ENCODE measurements around the gene ZBTB7C. TPM values are rescaled to one million over a fixed set of nuclear protein-coding genes. Genes with fewer than 3 reads are reported as not detected.
A peak's percentile ranks its signal among the peaks of the same experiment; 100 is the strongest.

Gene ZBTB7C
- total RNA-seq, 1 donor from 2014 or later = 1.1 TPM

GRCh38 chr18:48335829-48336228 lies 73.4 kb downstream of the ZBTB7C start:
- no peak for DNase-seq (ENCODE audit: low read depth)
- H3K36me3 ChIP-seq (ENCODE audit: control insufficient read depth, insufficient read depth, low read length) = no peaks in the 10 kb centered on the region
- no peak overlapping the region for H3K4me3 ChIP-seq (ENCODE audit: low read depth, low read length)
- no peaks in the 10 kb centered on the region for H3K27me3 ChIP-seq (ENCODE audit: control insufficient read depth, insufficient read depth, low read length)
- TF ChIP-seq, protein P1, sequence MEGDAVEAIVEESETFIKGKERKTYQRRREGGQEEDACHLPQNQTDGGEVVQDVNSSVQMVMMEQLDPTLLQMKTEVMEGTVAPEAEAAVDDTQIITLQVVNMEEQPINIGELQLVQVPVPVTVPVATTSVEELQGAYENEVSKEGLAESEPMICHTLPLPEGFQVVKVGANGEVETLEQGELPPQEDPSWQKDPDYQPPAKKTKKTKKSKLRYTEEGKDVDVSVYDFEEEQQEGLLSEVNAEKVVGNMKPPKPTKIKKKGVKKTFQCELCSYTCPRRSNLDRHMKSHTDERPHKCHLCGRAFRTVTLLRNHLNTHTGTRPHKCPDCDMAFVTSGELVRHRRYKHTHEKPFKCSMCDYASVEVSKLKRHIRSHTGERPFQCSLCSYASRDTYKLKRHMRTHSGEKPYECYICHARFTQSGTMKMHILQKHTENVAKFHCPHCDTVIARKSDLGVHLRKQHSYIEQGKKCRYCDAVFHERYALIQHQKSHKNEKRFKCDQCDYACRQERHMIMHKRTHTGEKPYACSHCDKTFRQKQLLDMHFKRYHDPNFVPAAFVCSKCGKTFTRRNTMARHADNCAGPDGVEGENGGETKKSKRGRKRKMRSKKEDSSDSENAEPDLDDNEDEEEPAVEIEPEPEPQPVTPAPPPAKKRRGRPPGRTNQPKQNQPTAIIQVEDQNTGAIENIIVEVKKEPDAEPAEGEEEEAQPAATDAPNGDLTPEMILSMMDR (IDR thresholded peaks at IDR 0.05; ENCODE audit: insufficient read depth, low read length, poor library complexity, severe bottlenecking) = no peak

DNA sequence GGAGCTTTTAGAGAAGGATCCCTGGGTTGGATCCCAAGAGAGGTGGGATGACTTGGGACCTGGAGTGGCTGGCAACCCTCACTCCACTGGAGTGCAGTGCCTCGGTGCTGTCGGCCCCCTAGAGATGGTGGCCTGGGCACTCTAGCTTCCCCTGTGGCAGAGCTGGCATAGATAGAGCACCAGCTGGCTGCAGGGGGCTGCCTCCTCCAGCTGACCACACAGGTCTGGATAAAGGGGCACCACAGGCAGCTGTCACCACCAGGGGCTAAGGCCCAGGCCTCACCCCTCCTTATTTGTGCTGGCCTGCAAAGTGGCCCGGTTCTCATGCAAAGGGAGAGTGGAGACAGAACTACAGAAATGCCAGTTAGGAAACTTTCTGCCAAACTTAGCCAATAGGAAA lies 74.3 kb downstream of the ZBTB7C start:
- no peaks in the 10 kb centered on the region for H3K36me3 ChIP-seq (ENCODE audit: control insufficient read depth, insufficient read depth, low read length)
- H3K4me3 ChIP-seq (ENCODE audit: low read depth, low read length) = no peak overlapping the region
- no peak for DNase-seq (ENCODE audit: low read depth)
- no peaks in the 10 kb centered on the region for H3K27me3 ChIP-seq (ENCODE audit: control insufficient read depth, insufficient read depth, low read length)
- TF ChIP-seq, protein P1 (IDR thresholded peaks at IDR 0.05; ENCODE audit: insufficient read depth, low read length, poor library complexity, severe bottlenecking) = no peak

DNA sequence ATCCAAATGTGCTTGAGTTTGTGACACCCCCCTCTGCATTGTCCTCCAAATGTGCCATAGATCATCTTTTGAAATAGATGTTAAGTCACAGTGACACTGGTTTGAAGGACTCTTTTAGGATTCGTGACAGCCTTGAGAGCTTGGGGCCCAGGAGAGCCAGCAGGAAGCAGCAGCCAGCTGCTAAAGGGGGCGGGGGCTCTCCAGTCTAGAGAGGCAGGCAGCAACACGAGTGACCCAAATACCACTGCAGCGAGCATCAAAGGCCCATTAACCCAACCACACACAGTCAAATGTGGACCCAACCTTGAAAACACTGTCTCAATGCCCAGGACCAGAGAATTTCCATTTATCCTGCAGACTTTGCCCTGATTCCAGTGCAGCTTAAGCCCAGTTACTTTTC lies 75.6 kb downstream of the ZBTB7C start:
- DNase-seq (ENCODE audit: low read depth) = no peak
- H3K36me3 ChIP-seq (ENCODE audit: control insufficient read depth, insufficient read depth, low read length) = no peaks in the 10 kb centered on the region
- H3K4me3 ChIP-seq (ENCODE audit: low read depth, low read length) = no peak overlapping the region
- no peaks in the 10 kb centered on the region for H3K27me3 ChIP-seq (ENCODE audit: control insufficient read depth, insufficient read depth, low read length)
- TF ChIP-seq, protein P1 (IDR thresholded peaks at IDR 0.05; ENCODE audit: insufficient read depth, low read length, poor library complexity, severe bottlenecking) = no peak

DNA sequence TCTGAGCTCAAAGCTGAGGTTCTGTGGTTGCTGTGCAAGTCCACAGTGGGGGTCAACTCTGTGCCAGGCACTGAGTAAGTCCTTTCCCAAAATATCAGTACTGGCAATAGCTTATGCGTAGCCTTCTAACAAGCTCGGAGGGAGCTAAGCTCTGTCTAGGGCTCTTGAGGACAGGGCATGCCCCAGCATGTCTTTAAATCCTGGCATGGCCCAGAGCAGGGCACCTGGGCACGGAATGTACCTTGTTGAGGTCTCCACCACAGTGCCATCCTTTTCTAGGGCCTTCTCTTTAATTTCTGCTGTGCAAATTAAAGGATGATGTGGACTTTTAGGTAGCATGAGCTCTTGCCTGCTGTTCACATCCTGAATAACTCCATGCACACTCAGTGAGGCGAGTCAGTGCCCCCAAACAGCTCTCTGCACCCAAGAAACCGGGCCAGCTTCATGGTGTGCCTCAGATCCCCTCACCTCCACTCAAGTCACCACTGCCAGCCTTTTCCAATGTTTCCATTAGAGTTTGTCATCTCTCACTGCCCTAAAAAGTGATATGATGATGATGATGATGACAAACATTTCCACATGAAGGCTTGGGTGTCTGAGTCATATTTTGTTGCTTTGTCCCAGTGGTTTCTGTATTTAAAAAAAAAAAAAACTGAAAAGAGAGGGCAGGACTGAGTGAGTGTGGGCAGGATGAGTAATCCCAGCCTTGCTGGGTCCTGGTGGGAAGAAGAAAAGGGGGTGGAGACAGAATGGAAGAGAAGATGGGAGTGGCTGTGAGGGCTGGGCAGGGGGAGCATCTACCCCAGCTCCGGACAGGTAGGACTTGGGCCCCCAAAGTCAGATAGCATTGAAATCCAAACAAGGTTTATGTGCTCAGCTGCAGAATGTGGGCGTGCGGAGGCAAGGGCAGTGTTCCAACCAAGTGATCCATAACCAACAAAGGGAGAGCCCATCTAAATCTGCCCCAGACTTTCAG lies 78.9 kb downstream of the ZBTB7C start:
- TF ChIP-seq, protein P1 (IDR thresholded peaks at IDR 0.05; ENCODE audit: insufficient read depth, low read length, poor library complexity, severe bottlenecking) = no peak
- H3K36me3 ChIP-seq (ENCODE audit: control insufficient read depth, insufficient read depth, low read length) = no peaks in the 10 kb centered on the region
- DNase-seq (ENCODE audit: low read depth) = peak; percentile 92
- no peaks in the 10 kb centered on the region for H3K27me3 ChIP-seq (ENCODE audit: control insufficient read depth, insufficient read depth, low read length)
- H3K4me3 ChIP-seq (ENCODE audit: low read depth, low read length) = no peak overlapping the region

DNA sequence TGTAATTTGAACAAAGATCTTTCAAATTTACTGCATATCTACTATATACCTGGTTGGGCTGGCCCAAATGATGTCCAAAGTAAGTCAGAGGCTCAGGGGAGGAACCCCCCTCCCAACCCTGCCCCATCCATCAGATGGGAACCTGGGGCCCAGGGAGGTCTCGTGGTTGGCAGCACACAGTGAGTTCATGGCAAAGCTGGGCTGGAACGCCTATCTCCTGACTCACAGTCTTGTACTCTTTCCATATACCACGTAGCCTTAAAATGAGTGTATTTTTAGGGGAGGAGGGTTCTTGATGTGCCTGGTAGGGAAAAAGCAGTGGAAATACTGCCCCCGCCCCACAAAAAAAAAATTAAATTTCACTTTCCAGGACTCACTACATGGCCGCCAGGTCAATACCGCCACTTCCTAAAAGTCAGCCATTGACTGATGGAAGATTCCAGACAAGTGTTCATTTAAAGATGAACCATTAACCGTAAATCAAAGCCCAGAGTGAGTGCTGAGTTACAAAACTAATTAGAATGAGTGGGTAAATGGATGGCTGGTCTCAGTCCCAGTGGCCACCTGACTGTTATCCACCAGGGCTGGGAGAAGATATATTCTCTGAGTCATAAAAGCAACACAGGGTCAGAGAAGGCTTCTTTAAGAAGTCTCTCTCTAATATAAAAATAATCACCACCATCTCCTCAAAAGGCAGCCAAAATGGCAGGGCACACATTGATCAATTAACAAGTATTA lies 80.5 kb downstream of the ZBTB7C start:
- Histone ChIP-seq H3K27me3 (ENCODE audit: control insufficient read depth, insufficient read depth, low read length) (no peaks in the 10 kb centered on the region), H3K4me3 (ENCODE audit: low read depth, low read length) (no peak overlapping the region), H3K36me3 (ENCODE audit: control insufficient read depth, insufficient read depth, low read length) (no peaks in the 10 kb centered on the region)
- TF ChIP-seq, protein P1 (IDR thresholded peaks at IDR 0.05; ENCODE audit: insufficient read depth, low read length, poor library complexity, severe bottlenecking) = no peak
- peak; percentile 81 for DNase-seq (ENCODE audit: low read depth)

All from kidney epithelial cell (primary cell).